ENCODE results near the gene GINS2.

The GINS2 gene

DNA sequence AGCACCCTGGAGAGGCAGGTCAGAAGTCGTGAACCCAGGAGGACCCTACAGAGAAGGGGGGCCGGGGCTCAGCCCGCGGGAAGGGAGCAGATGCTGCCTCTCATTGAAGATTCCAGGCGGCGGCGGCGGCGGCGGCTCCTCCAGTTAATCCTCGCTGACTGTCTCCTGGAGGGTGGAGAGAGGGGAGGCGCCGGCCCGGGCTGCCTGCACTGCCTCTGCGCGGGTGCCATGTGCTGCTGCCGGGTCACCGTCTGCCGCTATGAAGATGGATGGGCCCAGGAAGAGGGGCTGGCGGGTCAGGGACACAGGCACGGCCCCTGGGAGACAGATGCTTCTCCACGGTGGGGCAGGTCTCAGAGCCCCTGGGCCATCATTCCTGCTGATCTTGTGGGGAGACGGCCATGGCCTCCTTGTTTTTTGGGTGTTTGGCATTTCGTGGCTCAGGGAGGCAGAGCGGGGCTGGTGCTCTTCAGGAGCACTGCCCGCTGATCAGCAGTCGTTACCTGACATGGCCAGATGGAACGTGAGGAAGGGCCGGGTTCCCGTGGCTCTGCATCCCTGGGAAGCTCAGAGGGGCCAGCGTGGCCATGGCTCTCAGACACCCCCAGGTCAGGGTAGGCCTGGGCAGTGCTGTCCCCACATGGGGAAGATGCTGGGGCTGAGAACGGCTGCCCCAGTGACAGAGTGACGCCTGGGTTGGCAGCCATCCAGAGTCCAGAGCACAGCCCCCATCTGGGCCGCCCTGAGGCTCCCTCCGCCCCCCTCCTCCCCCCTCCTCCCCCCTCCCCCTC, 36.1 kb downstream of the GINS2 start:
- FAIRE-seq: no peak

- FAIRE-seq: no peak
These were observed 36.9 kb downstream of the GINS2 start for GRCh38 chr16:85651629-85652430.

GRCh38 chr16:85650844-85651628, 37.7 kb downstream of the GINS2 start:
- no peak for FAIRE-seq

- FAIRE-seq: no peak
These were observed 38.5 kb downstream of the GINS2 start for GRCh38 chr16:85650135-85650843.

GRCh38 chr16:85649411-85650134, 39.2 kb downstream of the GINS2 start:
- no peak for FAIRE-seq

GRCh38 chr16:85648805-85649204, 39.9 kb downstream of the GINS2 start:
- FAIRE-seq: no peak

GRCh38 chr16:85648070-85648714, 40.6 kb downstream of the GINS2 start:
- no peak for FAIRE-seq

GRCh38 chr16:85646976-85647375, 41.8 kb downstream of the GINS2 start:
- FAIRE-seq: no peak

DNA sequence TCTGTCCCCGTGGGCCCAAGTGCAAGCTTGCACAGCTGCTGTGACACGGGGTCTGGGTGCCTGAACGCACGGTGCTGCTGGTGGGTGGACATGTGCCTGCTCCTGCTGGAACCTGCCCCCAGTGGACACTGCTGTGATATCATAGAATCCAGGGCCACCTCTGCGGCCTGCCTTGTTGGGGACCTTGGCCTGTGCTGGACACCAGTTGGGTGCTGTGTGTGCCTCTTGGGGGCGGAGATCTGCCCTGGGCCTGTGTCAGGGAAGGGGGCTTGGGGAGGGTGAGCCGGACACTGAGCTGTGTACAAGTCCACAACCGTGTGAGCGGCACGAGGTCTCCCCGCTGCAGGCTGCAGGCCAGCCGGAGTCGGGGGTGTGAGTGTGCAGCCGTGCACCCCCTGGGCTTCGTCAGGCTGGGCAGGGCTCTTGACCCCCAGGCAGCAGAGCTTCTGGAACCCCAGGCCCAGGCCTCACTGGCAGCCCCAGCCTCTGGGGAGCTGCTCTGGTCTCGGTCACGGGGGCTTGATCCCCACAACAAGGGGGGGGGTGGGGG, 42.3 kb downstream of the GINS2 start:
- no peak for FAIRE-seq

DNA sequence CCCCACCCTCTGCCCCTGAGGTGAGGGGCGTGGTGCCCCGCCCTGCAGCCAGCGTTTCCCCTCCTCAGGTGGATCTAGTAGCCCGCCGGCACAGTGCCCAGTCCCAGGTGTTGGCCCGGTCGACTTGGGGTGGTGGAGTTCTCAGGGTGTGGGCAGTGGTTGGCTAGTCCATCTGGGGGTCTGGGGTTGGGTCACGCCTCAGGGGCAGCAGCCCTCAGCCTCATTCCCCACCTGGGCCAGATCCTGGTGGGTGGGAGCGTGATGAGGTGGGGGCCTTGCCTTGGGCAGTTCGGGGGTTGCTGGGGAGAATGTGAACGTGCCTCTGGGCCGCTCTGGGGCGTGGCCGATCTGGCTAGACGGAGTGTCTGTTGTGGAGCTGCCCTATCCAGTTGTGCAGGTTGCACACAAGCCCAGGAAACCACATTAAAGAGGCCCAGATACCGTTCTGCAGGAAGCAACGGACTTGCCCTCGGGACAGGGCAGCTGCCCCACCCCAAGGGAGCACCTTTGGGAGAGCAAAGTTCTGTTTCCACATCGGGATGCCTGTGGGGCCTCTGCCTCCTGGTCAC, 43.6 kb downstream of the GINS2 start:
- no peak for FAIRE-seq

GRCh38 chr16:85644093-85644712, 44.6 kb downstream of the GINS2 start:
- no peak for FAIRE-seq

DNA sequence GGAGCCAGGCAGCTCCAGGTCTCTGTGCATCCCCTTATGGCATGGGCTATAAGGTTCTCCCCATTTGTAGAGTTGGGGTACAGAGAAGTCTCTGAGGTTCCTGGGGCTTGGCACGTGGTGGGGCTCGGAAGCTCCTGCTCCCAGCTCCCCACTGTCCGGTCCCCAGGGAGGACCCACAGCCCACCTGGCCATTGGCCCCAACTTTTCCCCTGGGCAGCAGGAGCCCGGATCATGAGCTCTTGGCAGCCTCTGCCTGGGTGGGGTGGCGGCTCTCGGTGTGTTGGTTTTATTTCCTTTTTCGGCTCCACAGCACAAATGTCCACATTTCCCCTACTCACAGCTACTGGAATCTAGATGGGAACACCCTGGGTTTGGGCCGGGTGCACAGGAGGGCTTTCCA, 45.1 kb downstream of the GINS2 start:
- FAIRE-seq: no peak

GRCh38 chr16:85642762-85643358, 45.9 kb downstream of the GINS2 start:
- no peak for FAIRE-seq

GRCh38 chr16:85641776-85642176, 47.0 kb downstream of the GINS2 start:
- no peak for FAIRE-seq

DNA sequence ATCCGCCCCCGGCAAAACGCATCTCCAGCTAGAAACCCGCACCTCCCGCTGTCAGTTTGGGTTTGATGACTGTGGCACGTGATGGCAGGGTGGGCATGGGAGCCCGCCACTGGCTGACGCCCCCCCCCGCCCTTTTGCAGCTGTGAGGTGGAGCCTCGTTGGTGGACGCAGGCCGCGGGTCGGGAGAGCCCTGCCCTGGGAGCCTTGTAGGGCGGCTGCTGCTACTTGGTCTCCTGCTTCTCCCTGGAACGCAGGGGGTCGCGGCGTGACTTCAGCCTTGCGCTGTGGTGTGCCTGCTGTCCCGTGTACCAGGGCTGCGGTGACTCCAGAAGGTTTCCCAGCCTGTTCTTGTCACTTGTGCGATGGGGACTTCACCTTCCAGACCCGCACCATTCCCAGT, 47.4 kb downstream of the GINS2 start:
- FAIRE-seq: no peak

GRCh38 chr16:85640585-85640984, 48.2 kb downstream of the GINS2 start:
- FAIRE-seq: no peak

GRCh38 chr16:85640254-85640558, 48.5 kb downstream of the GINS2 start:
- FAIRE-seq: no peak

GRCh38 chr16:85639529-85640253, 49.1 kb downstream of the GINS2 start:
- no peak for FAIRE-seq

- no peak for FAIRE-seq
These were observed 49.9 kb downstream of the GINS2 start for GRCh38 chr16:85638695-85639409.
